Epithelial cell of esophagus (primary cell): Measurements from ENCODE around the gene ENKUR.
"Not testable (repeated sequence)": the region's sequence is repeated elsewhere in the genome, so short reads cannot be mapped to it uniquely, and the experiment has no call there.

Experiments used
- DNase-seq: peaks from one replicate; pipeline ENCODE4 v3.0.0; 2010; ENCODE audit warnings: low read depth
- H3K4me3 ChIP-seq: 2 replicates; pipeline ENCODE4 v1.5.1; 2011; ENCODE audit warnings: mild to moderate bottlenecking, low read length, control low read depth
- TF ChIP-seq, protein P1 (sequence below): IDR thresholded peaks from 2 replicates; pipeline ENCODE4 v1.5.1; 2011; ENCODE audit warnings: low read depth, mild to moderate bottlenecking, low read length, control low read depth, inconsistent platforms; ENCODE audit not compliant: insufficient read depth; ENCODE audit errors: missing control alignments

ENKUR gene

DNA sequence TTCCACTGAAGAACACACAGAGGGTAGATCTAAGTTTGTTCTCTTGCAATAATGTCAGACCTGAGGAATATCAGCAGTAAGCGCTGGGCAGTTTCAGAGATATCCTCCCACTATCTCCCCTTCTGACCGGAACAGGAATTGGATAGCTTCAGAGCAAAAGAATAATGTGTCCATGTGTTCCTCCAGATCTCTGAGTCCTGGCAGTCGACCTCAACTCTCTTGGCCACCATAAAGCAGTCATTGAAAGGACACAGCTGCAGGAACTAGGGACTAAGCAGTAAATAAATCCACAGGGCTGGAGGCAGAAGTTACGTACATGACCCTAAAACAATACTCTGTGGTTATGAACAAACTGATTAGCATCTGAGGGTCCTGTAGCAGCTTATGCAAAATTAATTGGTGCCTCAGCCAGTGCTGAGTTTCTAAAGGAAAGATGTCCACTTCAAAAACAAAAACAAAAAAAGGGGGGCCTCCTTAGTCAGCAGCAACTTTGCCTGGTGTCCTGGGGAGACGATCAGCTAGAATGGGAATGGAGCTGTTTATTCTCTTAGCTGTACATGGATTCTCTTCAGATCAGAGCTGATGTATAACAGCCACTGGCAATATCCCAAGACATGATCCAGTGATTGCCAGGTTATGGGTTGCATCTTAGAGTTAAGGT lies 57.1 kb downstream of the ENKUR start:
- no peak overlapping the region for H3K4me3 ChIP-seq
- TF ChIP-seq, protein P1, sequence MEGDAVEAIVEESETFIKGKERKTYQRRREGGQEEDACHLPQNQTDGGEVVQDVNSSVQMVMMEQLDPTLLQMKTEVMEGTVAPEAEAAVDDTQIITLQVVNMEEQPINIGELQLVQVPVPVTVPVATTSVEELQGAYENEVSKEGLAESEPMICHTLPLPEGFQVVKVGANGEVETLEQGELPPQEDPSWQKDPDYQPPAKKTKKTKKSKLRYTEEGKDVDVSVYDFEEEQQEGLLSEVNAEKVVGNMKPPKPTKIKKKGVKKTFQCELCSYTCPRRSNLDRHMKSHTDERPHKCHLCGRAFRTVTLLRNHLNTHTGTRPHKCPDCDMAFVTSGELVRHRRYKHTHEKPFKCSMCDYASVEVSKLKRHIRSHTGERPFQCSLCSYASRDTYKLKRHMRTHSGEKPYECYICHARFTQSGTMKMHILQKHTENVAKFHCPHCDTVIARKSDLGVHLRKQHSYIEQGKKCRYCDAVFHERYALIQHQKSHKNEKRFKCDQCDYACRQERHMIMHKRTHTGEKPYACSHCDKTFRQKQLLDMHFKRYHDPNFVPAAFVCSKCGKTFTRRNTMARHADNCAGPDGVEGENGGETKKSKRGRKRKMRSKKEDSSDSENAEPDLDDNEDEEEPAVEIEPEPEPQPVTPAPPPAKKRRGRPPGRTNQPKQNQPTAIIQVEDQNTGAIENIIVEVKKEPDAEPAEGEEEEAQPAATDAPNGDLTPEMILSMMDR: no peak
- no peak for DNase-seq

GRCh38 chr10:24958091-24958720 lies 57.8 kb downstream of the ENKUR start:
- DNase-seq: peak; percentile 86
- TF ChIP-seq, protein P1: no peak
- H3K4me3 ChIP-seq: no peak overlapping the region

DNA sequence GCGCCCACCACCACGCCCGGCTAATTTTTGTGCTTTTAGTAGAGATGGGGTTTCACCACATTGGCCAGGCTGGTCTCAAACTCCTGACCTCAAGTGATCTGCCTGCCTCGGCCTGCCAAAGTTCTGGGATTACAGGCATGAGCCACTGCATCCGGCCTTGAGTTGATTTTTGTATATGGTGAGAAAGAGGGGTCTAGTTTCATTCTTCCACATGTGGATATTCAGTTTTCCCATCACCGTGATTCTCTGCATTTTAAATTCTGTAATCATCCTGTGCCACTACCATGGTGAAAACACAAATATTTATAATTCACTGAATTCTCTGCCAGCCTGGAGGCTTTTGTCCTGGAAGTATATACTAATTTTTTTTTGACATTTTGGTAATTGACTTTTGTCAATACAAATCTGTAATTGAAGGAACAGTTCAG lies 58.3 kb downstream of the ENKUR start:
- not testable (repeated sequence) for H3K4me3 ChIP-seq
- peak; percentile 46 for DNase-seq

GRCh38 chr10:24953675-24954074 lies 62.3 kb downstream of the ENKUR start:
- no peak overlapping the region for H3K4me3 ChIP-seq
- TF ChIP-seq, protein P1: no peak
- DNase-seq: no peak

- peak overlapping the region; percentile 37 for H3K4me3 ChIP-seq
- TF ChIP-seq, protein P1: no peak
- peak; percentile 54 for DNase-seq
Observed at GRCh38 chr10:24952707-24953645, 63.0 kb downstream of the ENKUR start.

GRCh38 chr10:24952143-24952706 lies 63.7 kb downstream of the ENKUR start, which contains the start of gene PRTFDC1:
Gene PRTFDC1, minus strand, starts transcription at chr10:24952606. Its CDS starts 31 bp downstream, at chr10:24952575.
- DNase-seq: no peak
- peak within 1 kb of the TSS; percentile 45 for H3K4me3 ChIP-seq
- TF ChIP-seq, protein P1: peak; percentile 26
